SK-N-SH (cell line): ENCODE data around the gene MINDY2.
"Not testable (repeated sequence)": the region's sequence is repeated elsewhere in the genome, so short reads cannot be mapped to it uniquely, and the experiment has no call there.

Experiments used
- CHD2 ChIP-seq: fragments of 150-350 bp; IDR thresholded peaks from 2 replicates; pipeline ENCODE4 v1.6.1; 2018; ENCODE audit warnings: low read length; ENCODE audit not compliant: partially characterized antibody
- EZH2phosphoT487 ChIP-seq: fragments of 200-600 bp; sonication (generic); IDR thresholded peaks from 2 replicates; pipeline ENCODE4 v1.6.1; 2017; ENCODE audit warnings: low read depth, mixed run types, mild to moderate bottlenecking, antibody characterized with exemption, moderate library complexity, borderline replicate concordance
- GABPA ChIP-seq: IDR thresholded peaks from 2 replicates; pipeline ENCODE4 v1.4.0; 2012; ENCODE audit warnings: low read depth, mild to moderate bottlenecking
- TCF12 ChIP-seq: IDR thresholded peaks from 2 replicates; pipeline ENCODE4 v1.4.0; 2012
- TF ChIP-seq, protein P1 (sequence below): IDR thresholded peaks from 2 replicates; pipeline ENCODE4 v1.4.0; 2012; ENCODE audit warnings: low read depth, borderline replicate concordance
- TF ChIP-seq, protein P2 (sequence below): fragments of 150-350 bp; IDR thresholded peaks from 2 replicates; pipeline ENCODE4 v1.6.1; 2017; ENCODE audit warnings: antibody characterized with exemption, low read length, low read depth, borderline replicate concordance

DNA sequence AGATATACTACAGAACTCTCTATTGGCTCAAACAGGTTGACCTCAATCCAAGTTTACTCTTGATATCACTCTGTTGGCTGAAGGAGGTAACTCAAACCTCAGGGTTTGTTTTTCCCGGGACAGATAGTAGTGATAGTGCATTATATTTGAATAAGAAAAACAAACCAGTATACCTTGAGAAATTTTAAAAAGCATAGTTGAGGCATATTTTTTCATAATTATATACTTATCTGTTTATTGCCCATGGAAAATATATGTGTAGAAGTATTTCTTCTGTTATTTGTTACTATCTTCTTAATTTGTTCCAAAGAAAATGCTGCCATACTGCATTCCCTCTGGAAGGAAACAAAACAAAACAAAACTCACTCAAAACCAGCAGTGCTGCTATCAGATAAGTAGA, 85.5 kb downstream of the MINDY2 start:
- not testable (repeated sequence) for TF ChIP-seq EZH2phosphoT487, CHD2, TCF12, GABPA
- TF ChIP-seq, protein P1, sequence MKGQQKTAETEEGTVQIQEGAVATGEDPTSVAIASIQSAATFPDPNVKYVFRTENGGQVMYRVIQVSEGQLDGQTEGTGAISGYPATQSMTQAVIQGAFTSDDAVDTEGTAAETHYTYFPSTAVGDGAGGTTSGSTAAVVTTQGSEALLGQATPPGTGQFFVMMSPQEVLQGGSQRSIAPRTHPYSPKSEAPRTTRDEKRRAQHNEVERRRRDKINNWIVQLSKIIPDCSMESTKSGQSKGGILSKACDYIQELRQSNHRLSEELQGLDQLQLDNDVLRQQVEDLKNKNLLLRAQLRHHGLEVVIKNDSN: not testable (repeated sequence)
- TF ChIP-seq, protein P2, sequence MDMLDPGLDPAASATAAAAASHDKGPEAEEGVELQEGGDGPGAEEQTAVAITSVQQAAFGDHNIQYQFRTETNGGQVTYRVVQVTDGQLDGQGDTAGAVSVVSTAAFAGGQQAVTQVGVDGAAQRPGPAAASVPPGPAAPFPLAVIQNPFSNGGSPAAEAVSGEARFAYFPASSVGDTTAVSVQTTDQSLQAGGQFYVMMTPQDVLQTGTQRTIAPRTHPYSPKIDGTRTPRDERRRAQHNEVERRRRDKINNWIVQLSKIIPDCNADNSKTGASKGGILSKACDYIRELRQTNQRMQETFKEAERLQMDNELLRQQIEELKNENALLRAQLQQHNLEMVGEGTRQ: not testable (repeated sequence)
